Activated T-cell treated with anti-CD3 and anti-CD28 coated beads, Interleukin-2, amount 50 U/mL, for 4 hours (primary cell): ENCODE data around the gene PARS2. TPM values are rescaled to one million over a fixed set of nuclear protein-coding genes. Genes with fewer than 3 reads are reported as not detected.
A peak's percentile ranks its signal among the peaks of the same experiment; 100 is the strongest.

Source experiments
- ATAC-seq, 2 donors: fragments of 200-7000 bp; cut with Tn5 transposase; one replicate each; pipeline ENCODE4 v1.10.0; 2021
- DNase-seq: peaks from one replicate; pipeline ENCODE4 v3.0.0-alpha.2; 2020
- H3K27me3 Mint-ChIP-seq: one replicate; pipeline ENCODE4 v1.8.0; 2021; ENCODE audit warnings: low read depth, mixed read lengths
- H3K36me3 Mint-ChIP-seq: one replicate; pipeline ENCODE4 v1.8.0; 2022; ENCODE audit warnings: mixed read lengths; ENCODE audit not compliant: insufficient read depth
- H3K4me1 Mint-ChIP-seq: one replicate; pipeline ENCODE4 v1.8.0; 2021; ENCODE audit warnings: low read depth, mixed read lengths
- H3K4me3 Mint-ChIP-seq: one replicate; pipeline ENCODE4 v1.8.0; 2021; ENCODE audit warnings: mild to moderate bottlenecking, moderate library complexity, mixed read lengths
- H3K9me3 Mint-ChIP-seq: one replicate; pipeline ENCODE4 v1.8.0; 2021; ENCODE audit warnings: mixed read lengths
- total RNA-seq, 3 donors: library from RNA; stranded (reverse); gene quantifications; one replicate each; pipeline ENCODE4 v1.2.1, GENCODE V29; 2021

The PARS2 gene
- total RNA-seq, 3 donors from 2014 or later: 5.5 to 7.9 (median 6.1) TPM

GRCh38 chr1:54743416-54744226 lies 20.7 kb downstream of the PARS2 start:
- no peak for DNase-seq
- H3K9me3 Mint-ChIP-seq: no peaks in the 10 kb centered on the region
- H3K4me1 Mint-ChIP-seq: no peaks in the 10 kb centered on the region
- H3K36me3 Mint-ChIP-seq: peaks cover 25% of the 10 kb centered on the region
- ATAC-seq: peak in 1 of 2 donors; percentile 12
- no peak overlapping the region for H3K4me3 Mint-ChIP-seq
- no peaks in the 10 kb centered on the region for H3K27me3 Mint-ChIP-seq

GRCh38 chr1:54742282-54742681 lies 22.0 kb downstream of the PARS2 start:
- DNase-seq: no peak
- Mint-ChIP-seq H3K4me3 (no peak overlapping the region), H3K9me3 (no peaks in the 10 kb centered on the region), H3K27me3 (no peaks in the 10 kb centered on the region), H3K4me1 (no peaks in the 10 kb centered on the region), H3K36me3 (peaks cover 35% of the 10 kb centered on the region)
- no peak for ATAC-seq

- H3K4me1 Mint-ChIP-seq: no peaks in the 10 kb centered on the region
- no peak overlapping the region for H3K4me3 Mint-ChIP-seq
- no peaks in the 10 kb centered on the region for H3K27me3 Mint-ChIP-seq
- peaks cover 42% of the 10 kb centered on the region for H3K36me3 Mint-ChIP-seq
- no peak for ATAC-seq
- no peak for DNase-seq
- no peaks in the 10 kb centered on the region for H3K9me3 Mint-ChIP-seq
Measured at GRCh38 chr1:54741531-54741930, 22.8 kb downstream of the PARS2 start.

- no peaks in the 10 kb centered on the region for H3K27me3 Mint-ChIP-seq
- no peak for ATAC-seq
- no peaks in the 10 kb centered on the region for H3K4me1 Mint-ChIP-seq
- no peak overlapping the region for H3K4me3 Mint-ChIP-seq
- DNase-seq: no peak
- no peaks in the 10 kb centered on the region for H3K9me3 Mint-ChIP-seq
- H3K36me3 Mint-ChIP-seq: peaks cover 49% of the 10 kb centered on the region
Measured at GRCh38 chr1:54738244-54738643, 26.1 kb downstream of the PARS2 start.

- Mint-ChIP-seq H3K4me3 (no peak overlapping the region), H3K4me1 (no peaks in the 10 kb centered on the region), H3K36me3 (peaks cover 44% of the 10 kb centered on the region), H3K27me3 (no peaks in the 10 kb centered on the region), H3K9me3 (no peaks in the 10 kb centered on the region)
- no peak for DNase-seq
- no peak for ATAC-seq
Measured at GRCh38 chr1:54736685-54737084, 27.6 kb downstream of the PARS2 start.

GRCh38 chr1:54728027-54728426 lies 36.3 kb downstream of the PARS2 start:
- no peaks in the 10 kb centered on the region for H3K9me3 Mint-ChIP-seq
- no peak for DNase-seq

GRCh38 chr1:54724771-54725170 lies 39.6 kb downstream of the PARS2 start:
- Mint-ChIP-seq H3K36me3 (peaks cover 64% of the 10 kb centered on the region), H3K9me3 (no peaks in the 10 kb centered on the region), H3K27me3 (no peaks in the 10 kb centered on the region), H3K4me3 (no peak overlapping the region), H3K4me1 (peaks cover 4% of the 10 kb centered on the region)
- ATAC-seq: no peak
- DNase-seq: no peak

More at GRCh38 chr1:54728027-54728426, 36.3 kb downstream of the PARS2 start:
- no peak for ATAC-seq
- Mint-ChIP-seq H3K36me3 (peaks cover 53% of the 10 kb centered on the region), H3K4me1 (no peaks in the 10 kb centered on the region), H3K27me3 (no peaks in the 10 kb centered on the region), H3K4me3 (no peak overlapping the region)

GRCh38 chr1:54723985-54724384 lies 40.3 kb downstream of the PARS2 start:
- ATAC-seq (no peak), DNase-seq (no peak)
- H3K9me3 Mint-ChIP-seq: no peaks in the 10 kb centered on the region
- no peak overlapping the region for H3K4me3 Mint-ChIP-seq
- H3K27me3 Mint-ChIP-seq: no peaks in the 10 kb centered on the region
- peaks cover 64% of the 10 kb centered on the region for H3K36me3 Mint-ChIP-seq
- peaks cover 8% of the 10 kb centered on the region for H3K4me1 Mint-ChIP-seq

GRCh38 chr1:54721719-54722118 lies 42.6 kb downstream of the PARS2 start:
- Mint-ChIP-seq H3K9me3 (no peaks in the 10 kb centered on the region), H3K27me3 (no peaks in the 10 kb centered on the region), H3K4me1 (peaks cover 21% of the 10 kb centered on the region), H3K4me3 (no peak overlapping the region), H3K36me3 (peaks cover 66% of the 10 kb centered on the region)
- DNase-seq: no peak
- ATAC-seq: no peak

- ATAC-seq (peak; percentile 60 to 63), DNase-seq (no peak)
- no peaks in the 10 kb centered on the region for H3K9me3 Mint-ChIP-seq
- no peaks in the 10 kb centered on the region for H3K27me3 Mint-ChIP-seq
- H3K4me1 Mint-ChIP-seq: peaks cover 33% of the 10 kb centered on the region
- peak overlapping the region; percentile 90 for H3K4me3 Mint-ChIP-seq
- H3K36me3 Mint-ChIP-seq: peaks cover 27% of the 10 kb centered on the region
Measured at GRCh38 chr1:54716299-54717047, 47.9 kb downstream of the PARS2 start.

- H3K27me3 Mint-ChIP-seq: no peaks in the 10 kb centered on the region
- peak; percentile 80 for DNase-seq
Measured at GRCh38 chr1:54715493-54716298, 48.6 kb downstream of the PARS2 start, which contains the start of gene TTC4. TTC4 (plus strand) TSS chr1:54715861; CDS start chr1:54715909, 48 bp downstream.

GRCh38 chr1:54714881-54715492 lies 49.3 kb downstream of the PARS2 start:
- Mint-ChIP-seq H3K4me3 (peak overlapping the region; percentile 90), H3K9me3 (no peaks in the 10 kb centered on the region), H3K27me3 (no peaks in the 10 kb centered on the region), H3K36me3 (peaks cover 20% of the 10 kb centered on the region), H3K4me1 (peaks cover 30% of the 10 kb centered on the region)
- ATAC-seq (no peak), DNase-seq (no peak)

More at GRCh38 chr1:54715493-54716298, 48.6 kb downstream of the PARS2 start, which contains the start of gene TTC4:
- H3K36me3 Mint-ChIP-seq: peaks cover 22% of the 10 kb centered on the region
- peak; percentile 89 to 93 for ATAC-seq
- peak within 1 kb of the TSS; percentile 90 for H3K4me3 Mint-ChIP-seq
- peaks cover 30% of the 10 kb centered on the region for H3K4me1 Mint-ChIP-seq
- no peaks in the 10 kb centered on the region for H3K9me3 Mint-ChIP-seq

- Mint-ChIP-seq H3K4me3 (no peak overlapping the region), H3K9me3 (no peaks in the 10 kb centered on the region), H3K27me3 (peaks cover 13% of the 10 kb centered on the region), H3K36me3 (peaks cover 2% of the 10 kb centered on the region), H3K4me1 (peaks cover 11% of the 10 kb centered on the region)
- ATAC-seq: no peak
- DNase-seq: no peak
Measured at GRCh38 chr1:54711536-54711935, 52.8 kb downstream of the PARS2 start.

- Mint-ChIP-seq H3K27me3 (peaks cover 16% of the 10 kb centered on the region), H3K36me3 (no peaks in the 10 kb centered on the region), H3K9me3 (no peaks in the 10 kb centered on the region), H3K4me3 (no peak overlapping the region), H3K4me1 (peaks cover 7% of the 10 kb centered on the region)
- ATAC-seq (no peak), DNase-seq (no peak)
Measured at GRCh38 chr1:54710841-54711240, 53.5 kb downstream of the PARS2 start.
